HPDE6-E6E7 (cell line): Measurements from ENCODE around the gene FBXW8.

Experiments
- DNase-seq: peaks from one replicate; pipeline ENCODE4 v3.0.0; 2011; ENCODE audit warnings: missing footprints; ENCODE audit errors: extremely low spot score

Gene FBXW8

GRCh38 chr12:117037289-117038022 is 126.7 kb downstream of the FBXW8 start:
- DNase-seq: no peak

GRCh38 chr12:117038023-117038680 is 127.4 kb downstream of the FBXW8 start:
- no peak for DNase-seq

GRCh38 chr12:117038919-117039318 is 128.2 kb downstream of the FBXW8 start:
- DNase-seq: no peak

GRCh38 chr12:117039891-117040309 is 129.2 kb downstream of the FBXW8 start:
- DNase-seq: no peak

DNA sequence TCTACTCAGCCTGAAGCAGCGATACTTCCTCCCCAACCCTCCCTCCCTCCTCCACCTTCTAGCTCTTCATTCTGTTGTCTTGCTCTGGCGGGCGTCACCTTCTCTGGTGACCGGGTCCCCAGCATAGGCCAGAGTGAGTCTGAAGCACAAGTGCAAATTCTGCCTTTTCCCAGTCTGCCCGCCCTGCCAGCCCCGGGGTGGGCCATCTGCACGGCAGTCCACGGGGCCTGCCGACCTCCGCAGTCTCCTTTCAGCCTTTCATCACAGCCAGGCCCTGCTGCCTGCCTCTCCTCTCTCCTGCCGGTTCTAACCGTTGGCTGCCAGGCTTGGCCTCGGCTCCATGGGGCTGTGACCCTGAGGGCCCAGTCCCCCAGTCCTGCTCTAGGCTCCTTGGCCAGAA is 129.7 kb downstream of the FBXW8 start:
- no peak for DNase-seq

DNA sequence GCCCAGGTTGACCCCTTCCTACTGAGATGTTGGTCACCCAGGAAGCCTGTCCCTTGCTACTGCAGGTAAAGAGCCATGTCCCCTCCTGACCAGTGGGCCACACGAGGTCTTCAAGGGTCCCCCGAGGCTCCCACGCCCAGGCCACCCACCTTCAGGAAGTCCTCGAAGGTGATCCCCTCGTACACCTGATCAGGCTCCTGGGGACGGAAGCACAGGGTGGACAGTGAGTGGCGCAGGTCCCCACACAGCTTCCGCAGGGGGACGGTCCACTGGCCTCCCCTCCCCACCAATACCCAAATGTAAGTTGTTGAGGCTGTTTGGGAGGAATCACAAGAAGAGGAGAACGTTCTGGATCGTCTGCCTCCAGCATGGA is 131.0 kb downstream of the FBXW8 start:
- DNase-seq: no peak

DNA sequence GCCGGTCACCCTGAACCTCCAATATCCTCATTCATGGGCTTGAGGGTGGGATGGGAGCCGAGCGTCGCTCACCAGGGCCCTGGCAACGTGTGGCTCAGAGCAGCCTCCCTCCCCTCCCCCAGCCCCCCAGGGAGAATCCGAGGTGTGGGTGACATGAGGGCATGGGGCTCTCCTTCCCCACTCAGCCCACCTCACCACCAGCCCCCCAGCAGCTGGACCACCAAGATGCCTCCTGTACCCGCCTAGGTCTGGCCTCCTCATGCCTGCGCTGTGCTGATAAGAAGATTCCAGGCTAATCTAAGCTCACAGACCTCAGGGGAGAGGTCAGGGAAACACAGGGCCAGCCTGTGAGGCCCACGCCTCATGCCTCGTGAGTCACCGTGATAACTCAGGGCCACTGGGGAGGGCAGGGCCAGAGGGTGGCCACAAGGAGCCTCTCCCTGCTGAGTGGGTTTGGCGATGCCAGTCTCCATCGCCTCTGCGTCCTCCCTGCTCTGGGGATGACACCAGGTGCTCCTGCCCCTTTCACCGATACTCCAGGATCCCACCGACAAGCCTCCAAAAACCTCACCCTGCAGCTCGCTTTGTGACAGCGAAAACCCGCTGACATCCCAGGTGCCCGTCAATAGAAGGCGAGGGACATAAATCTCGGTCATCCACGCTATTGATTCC is 131.6 kb downstream of the FBXW8 start:
- DNase-seq: no peak

GRCh38 chr12:117042862-117043261 is 132.1 kb downstream of the FBXW8 start:
- no peak for DNase-seq

GRCh38 chr12:117044311-117044710 is 133.6 kb downstream of the FBXW8 start:
- no peak for DNase-seq

DNA sequence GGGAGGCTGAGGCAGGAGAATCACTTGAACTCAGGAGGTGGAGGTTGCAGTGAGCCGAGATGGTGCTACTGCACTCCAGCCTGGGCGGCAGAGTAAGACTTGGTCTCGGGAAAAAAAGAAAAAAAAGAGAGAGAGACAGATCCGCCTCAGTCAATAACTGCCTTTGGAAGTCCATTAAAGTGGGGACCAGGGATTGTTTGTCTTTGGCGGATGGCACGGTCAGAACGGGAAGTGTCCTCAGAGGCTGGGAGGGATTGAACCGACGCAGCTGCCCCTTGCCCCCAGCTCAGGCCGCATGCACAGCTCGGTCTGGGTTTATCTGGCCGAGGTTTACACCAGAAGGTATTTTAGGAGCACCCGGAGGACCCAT is 134.0 kb downstream of the FBXW8 start:
- DNase-seq: no peak

DNA sequence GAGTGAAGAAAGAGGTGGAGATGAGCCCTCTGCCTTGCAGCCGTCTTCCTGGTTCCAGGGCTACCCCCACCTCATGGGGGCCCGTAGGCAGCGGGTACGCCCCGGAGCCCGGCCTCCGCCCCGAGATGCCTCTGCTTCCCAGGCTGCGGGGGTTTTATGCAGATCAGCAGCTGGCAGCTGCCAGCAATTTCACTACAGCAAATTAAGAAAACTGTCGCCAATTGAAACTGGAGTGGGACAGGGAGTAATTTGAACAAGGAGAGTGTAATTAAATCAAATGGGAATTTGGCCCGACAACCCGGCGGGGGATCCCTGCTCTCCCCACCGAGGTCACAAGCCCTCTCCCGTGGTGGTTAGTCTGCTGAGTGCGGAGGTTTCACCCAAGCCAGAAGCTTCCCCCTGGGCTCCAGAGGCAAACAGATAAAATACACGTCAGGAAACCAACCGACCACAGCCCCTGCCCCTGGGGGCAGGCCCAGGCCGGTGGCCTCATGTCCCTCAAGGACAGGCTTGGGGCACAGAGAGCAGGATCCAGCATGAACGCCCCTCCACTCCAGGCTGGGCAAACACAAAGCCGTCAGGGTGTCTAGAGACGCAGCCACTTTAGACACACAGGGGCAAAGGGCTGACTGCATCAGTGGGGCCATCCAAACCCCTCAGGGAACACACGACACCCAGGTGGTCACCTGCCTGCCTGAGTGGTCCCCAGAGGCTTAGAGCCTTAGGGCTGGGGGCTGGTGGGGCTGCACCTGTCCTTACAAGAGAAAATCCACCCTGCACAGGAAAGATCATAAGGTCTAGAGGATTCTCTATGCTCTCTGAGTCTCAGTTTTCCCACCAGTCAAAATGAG is 134.6 kb downstream of the FBXW8 start:
- DNase-seq: no peak

DNA sequence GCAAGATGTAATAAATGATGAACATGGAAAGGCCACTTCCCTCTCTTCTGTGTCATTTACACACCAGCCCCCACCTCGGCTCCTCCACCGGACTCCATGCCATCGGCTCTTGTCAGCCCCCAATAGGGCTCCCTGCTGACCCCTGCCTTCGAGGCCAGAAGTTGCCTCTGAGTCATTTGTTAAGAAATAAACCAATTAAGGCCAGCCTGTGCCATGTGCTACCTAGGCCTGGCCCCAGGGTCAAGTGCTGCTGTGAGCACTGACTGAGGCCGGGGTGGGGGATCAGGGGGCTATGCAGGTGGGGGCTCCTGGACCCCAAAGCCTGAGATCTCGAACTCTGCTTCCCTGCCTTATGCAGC is 135.2 kb downstream of the FBXW8 start:
- no peak for DNase-seq

- DNase-seq: no peak
Observed at GRCh38 chr12:117046425-117046824, 135.7 kb downstream of the FBXW8 start.

GRCh38 chr12:117046861-117047530 is 136.2 kb downstream of the FBXW8 start:
- DNase-seq: no peak

DNA sequence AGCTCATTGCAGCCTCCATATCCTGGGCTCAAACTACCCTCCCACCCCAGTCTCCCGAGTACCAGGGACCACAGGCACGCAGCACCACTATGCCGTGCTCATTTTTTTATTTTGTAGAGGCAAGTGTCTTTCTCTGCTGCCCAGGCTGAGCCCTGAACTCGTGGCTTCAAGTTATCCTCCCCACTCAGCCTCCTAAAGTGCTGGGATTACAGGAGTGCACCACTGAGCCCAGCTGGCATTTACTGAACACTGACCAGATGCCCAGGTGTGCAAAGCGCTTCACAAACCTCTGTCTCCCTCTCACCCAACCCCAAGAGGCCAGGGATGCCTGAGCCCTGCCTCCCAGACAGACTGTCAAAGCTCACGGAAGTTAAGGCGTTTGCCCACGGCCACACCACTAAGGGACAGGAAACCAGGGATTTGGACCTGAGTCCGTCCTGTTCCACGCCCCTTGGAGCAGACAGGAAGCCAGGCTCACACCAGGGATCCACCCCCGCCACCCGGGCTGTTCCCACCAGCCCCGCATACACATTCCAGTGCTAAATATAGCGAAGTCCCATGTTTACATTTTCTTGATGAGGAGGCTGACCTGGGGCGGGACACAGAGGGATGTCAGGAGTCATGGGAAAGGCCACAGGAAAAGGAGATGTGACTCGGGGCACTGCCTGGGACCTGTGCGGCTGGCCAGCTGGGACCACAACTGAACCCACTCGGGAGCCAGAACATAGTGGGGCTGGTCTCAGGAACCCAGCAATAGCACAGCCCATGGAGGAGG is 137.2 kb downstream of the FBXW8 start:
- DNase-seq: no peak

DNA sequence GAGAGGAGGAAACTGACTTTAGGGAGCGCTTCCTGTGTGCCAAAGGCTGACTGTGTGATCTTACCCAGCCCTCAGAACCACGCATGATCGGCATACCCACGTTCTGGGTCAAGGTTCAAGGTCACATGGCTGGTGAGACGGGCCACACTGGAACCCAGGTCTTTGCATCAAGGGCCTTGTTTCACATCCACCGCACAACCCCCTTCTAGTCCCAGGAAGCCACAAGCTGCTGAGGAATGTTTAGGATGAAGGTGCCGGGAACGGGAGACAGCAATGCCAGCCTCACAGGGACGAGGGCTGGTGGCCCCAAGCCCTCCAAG is 137.8 kb downstream of the FBXW8 start:
- DNase-seq: no peak

DNA sequence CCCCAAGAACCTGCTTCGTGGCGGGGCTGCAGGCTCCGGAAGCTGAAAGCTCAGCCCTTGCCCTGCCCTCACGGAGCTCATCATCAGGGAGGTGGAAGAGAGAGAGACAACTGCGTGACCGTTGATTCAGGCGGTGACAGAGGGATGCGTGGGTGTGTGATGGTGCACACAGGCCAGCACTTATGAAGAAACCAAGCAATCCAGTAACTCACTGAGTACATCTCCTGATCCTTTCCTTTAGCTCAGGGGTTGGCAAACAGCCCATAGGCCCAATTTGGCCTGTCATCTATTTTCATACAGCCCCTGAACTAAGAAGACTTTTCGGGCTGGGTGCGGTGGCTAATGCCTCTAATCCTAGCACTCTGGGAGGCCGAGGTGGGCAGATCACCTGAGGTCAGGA is 138.5 kb downstream of the FBXW8 start:
- DNase-seq: no peak

GRCh38 chr12:117050060-117050459 is 139.3 kb downstream of the FBXW8 start:
- DNase-seq: no peak

GRCh38 chr12:117051380-117051779 is 140.6 kb downstream of the FBXW8 start:
- DNase-seq: no peak

- no peak for DNase-seq
Observed at GRCh38 chr12:117052386-117053049, 141.8 kb downstream of the FBXW8 start.

- DNase-seq: no peak
Observed at GRCh38 chr12:117053050-117053400, 142.3 kb downstream of the FBXW8 start.
